Measurements from ENCODE around the gene RNASEH1.

GRCh38 chr2:3519255-3520205, 38.6 kb downstream of the RNASEH1 start, which contains the start of gene ADI1:
- TF ChIP-seq CEBPB (IDR thresholded peaks at IDR 0.05; ENCODE audit: low read depth, low read length) (no peak), CTCF (IDR thresholded peaks at IDR 0.05; ENCODE audit: control extremely low read depth in 1 of 3, insufficient read depth in 1 of 3, low read depth in 1 of 3, low read length in 3 of 3) (no peak), EP300 (IDR thresholded peaks at IDR 0.05; ENCODE audit: borderline replicate concordance in 1 of 2, low read depth in 2 of 2, low read length in 2 of 2) (no peak), CREB1 (IDR thresholded peaks at IDR 0.05) (0 out of 2 replicates have a peak, but pooled peaks have one; percentile 53), BRCA1 (IDR thresholded peaks at IDR 0.05; ENCODE audit: low read depth, low read length) (no peak), POLR2A (IDR thresholded peaks at IDR 0.05; ENCODE audit: control extremely low read depth in 1 of 2, low read depth in 2 of 2, low read length in 2 of 2) (peak; percentile 77 to 87), USF2 (IDR thresholded peaks at IDR 0.05; ENCODE audit: low read length) (no peak), SP4 (IDR thresholded peaks at IDR 0.05; ENCODE audit: low read length) (peak; percentile 95; the same call in 1 of the 2 replicates), TAF1 (IDR thresholded peaks at IDR 0.05; ENCODE audit: low read depth, low read length) (peak; percentile 83), YY1 (IDR thresholded peaks at IDR 0.05; ENCODE audit: low read depth, low read length) (no peak), ZNF274 (IDR thresholded peaks at IDR 0.05; ENCODE audit: borderline replicate concordance, extremely low read depth, low read length) (no peak)

Data from H1 (cell line).